Uterus (tissue), 4 donors: ENCODE data around the gene PLPP4. TPM values are rescaled to one million over a fixed set of nuclear protein-coding genes. Genes with fewer than 3 reads are reported as not detected.

Experiments
- DNase-seq, 2 donors: peaks; one replicate each; pipeline ENCODE4 v3.0.0-alpha.2; 2019 to 2020
- H3K27ac ChIP-seq, 2 donors: fragments of 200-600 bp; sonication (generic); 1 replicate in 1 of 2; 2 replicates in 1 of 2; pipeline ENCODE4 v1.5.1; 2016 to 2018
- H3K27me3 ChIP-seq, 2 donors: fragments of 200-600 bp; sonication (generic); one replicate each; pipeline ENCODE4 v1.5.1; 2018 to 2019; ENCODE audit warnings: control low read depth in 1 of 2
- H3K36me3 ChIP-seq, 2 donors: fragments of 200-600 bp; sonication (generic); one replicate each; pipeline ENCODE4 v1.5.1; 2019; ENCODE audit warnings: control low read depth in 1 of 2
- H3K4me1 ChIP-seq, 2 donors: fragments of 200-600 bp; sonication (generic); one replicate each; pipeline ENCODE4 v1.5.1; 2018 to 2019; ENCODE audit warnings: control low read depth in 1 of 2
- H3K4me3 ChIP-seq, 2 donors: fragments of 200-600 bp; sonication (generic); 1 replicate in 1 of 2; 2 replicates in 1 of 2; pipeline ENCODE4 v1.5.1; 2018 to 2019; ENCODE audit warnings: mild to moderate bottlenecking in 1 of 2
- H3K9me3 ChIP-seq, 2 donors: fragments of 200-600 bp; sonication (generic); one replicate each; pipeline ENCODE4 v1.5.1; 2019; ENCODE audit warnings: control low read depth in 1 of 2
- CTCF ChIP-seq, 4 experiments: fragments of 200-600 bp in 2 of 4; fragments of 450-650 bp in 2 of 4; sonication (generic) in 2 of 4; IDR thresholded peaks; one replicate each; pipeline ENCODE4 v1.5.1; 2016 to 2019; ENCODE audit warnings: antibody characterized with exemption in 4 of 4, mild to moderate bottlenecking in 2 of 4, moderate library complexity in 1 of 4
- POLR2A ChIP-seq, 2 donors: fragments of 450-650 bp; IDR thresholded peaks; one replicate each; pipeline ENCODE4 v1.6.1; 2016; ENCODE audit warnings: antibody characterized with exemption in 2 of 2, mild to moderate bottlenecking in 1 of 2, moderate library complexity in 1 of 2
- intact Hi-C: fragments of 100-400 bp; cut with DNase I; formaldehyde crosslinking; loops from one replicate; pipeline ENCODE4 v1.15.1; 2023; ENCODE audit warnings: low total_unique reads
- total RNA-seq, 4 donors: library from RNA; depleted of rRNA in 3 of 4; stranded (reverse); fragments of >200 nt in 3 of 4; gene quantifications; one replicate each; pipeline versions ENCODE4 v1.1.0 to v1.2.4, GENCODE V29; 2014 to 2023
- donor health status: DM: yes; HTN: yes; CAD: no.

Gene PLPP4
- total RNA-seq, 4 donors from 2014 or later, result 0.55 TPM; not detected in 3

GRCh38 chr10:120473593-120473992 is 16.6 kb downstream of the PLPP4 start:
- Histone ChIP-seq H3K36me3 (no peaks in the 10 kb centered on the region), H3K27me3 (no peaks in the 10 kb centered on the region), H3K27ac (no peak overlapping the region), H3K9me3 (no peaks in the 10 kb centered on the region), H3K4me1 (no peaks in the 10 kb centered on the region), H3K4me3 (no peak overlapping the region)
- intact Hi-C loops, result no loop called here
- DNase-seq, result no peak
- no peak for TF ChIP-seq CTCF (IDR thresholded peaks at IDR 0.05)
- TF ChIP-seq POLR2A (IDR thresholded peaks at IDR 0.05), result no peak

- intact Hi-C loops, result no loop called here
- no peak overlapping the region for H3K4me3 ChIP-seq
- no peak for TF ChIP-seq POLR2A (IDR thresholded peaks at IDR 0.05)
- no peak for TF ChIP-seq CTCF (IDR thresholded peaks at IDR 0.05)
- H3K27me3 ChIP-seq, result no peaks in the 10 kb centered on the region
- H3K27ac ChIP-seq, result no peak overlapping the region
- no peaks in the 10 kb centered on the region for H3K4me1 ChIP-seq
- no peaks in the 10 kb centered on the region for H3K9me3 ChIP-seq
- DNase-seq, result no peak
- H3K36me3 ChIP-seq, result no peaks in the 10 kb centered on the region
Measured at GRCh38 chr10:120474956-120475355, 17.9 kb downstream of the PLPP4 start.

GRCh38 chr10:120475844-120476791 is 19.1 kb downstream of the PLPP4 start:
- Histone ChIP-seq H3K4me1 (no peaks in the 10 kb centered on the region), H3K27me3 (no peaks in the 10 kb centered on the region), H3K4me3 (no peak overlapping the region), H3K27ac (no peak overlapping the region), H3K9me3 (no peaks in the 10 kb centered on the region), H3K36me3 (no peaks in the 10 kb centered on the region)
- intact Hi-C loops, result no loop called here
- TF ChIP-seq POLR2A (IDR thresholded peaks at IDR 0.05), result no peak
- TF ChIP-seq CTCF (IDR thresholded peaks at IDR 0.05), result no peak
- no peak for DNase-seq

GRCh38 chr10:120477021-120477742 is 20.2 kb downstream of the PLPP4 start:
- Histone ChIP-seq H3K4me1 (no peaks in the 10 kb centered on the region), H3K4me3 (no peak overlapping the region), H3K27me3 (no peaks in the 10 kb centered on the region), H3K27ac (no peak overlapping the region), H3K36me3 (no peaks in the 10 kb centered on the region), H3K9me3 (no peaks in the 10 kb centered on the region)
- TF ChIP-seq POLR2A (IDR thresholded peaks at IDR 0.05), result no peak
- TF ChIP-seq CTCF (IDR thresholded peaks at IDR 0.05), result no peak
- intact Hi-C loops, result no loop called here
- no peak for DNase-seq

- Histone ChIP-seq H3K4me3 (no peak overlapping the region), H3K27ac (no peak overlapping the region), H3K9me3 (no peaks in the 10 kb centered on the region), H3K27me3 (no peaks in the 10 kb centered on the region), H3K4me1 (no peaks in the 10 kb centered on the region), H3K36me3 (no peaks in the 10 kb centered on the region)
- no peak for TF ChIP-seq POLR2A (IDR thresholded peaks at IDR 0.05)
- TF ChIP-seq CTCF (IDR thresholded peaks at IDR 0.05), result no peak
- intact Hi-C loops, result no loop called here
- DNase-seq, result no peak
Measured at GRCh38 chr10:120477743-120478141, 20.7 kb downstream of the PLPP4 start.
